BLaER1 treated with 17β-estradiol and CSF1 and Interleukin-3, amounts not matched to agents 10 nM and 100 nM (cell line): Measurements from ENCODE around the gene ACVR1.

Experiments used
- H3K27ac ChIP-seq, 11 experiments: shearing (Covaris generic); formaldehyde crosslinking; 2 replicates each; pipeline ENCODE4 v1.8.1; 2022
- H3K27me3 ChIP-seq, 11 experiments: shearing (Covaris generic); formaldehyde crosslinking; 2 replicates each; pipeline ENCODE4 v1.8.1; 2022
- H3K36me3 ChIP-seq, 11 experiments: shearing (Covaris generic); formaldehyde crosslinking; 2 replicates each; pipeline ENCODE4 v1.8.1; 2022
- H3K4me1 ChIP-seq, 10 experiments: shearing (Covaris generic); formaldehyde crosslinking; 2 replicates each; pipeline ENCODE4 v1.8.1; 2022
- H3K4me2 ChIP-seq, 11 experiments: shearing (Covaris generic); formaldehyde crosslinking; 2 replicates each; pipeline ENCODE4 v1.8.1; 2022
- H3K4me3 ChIP-seq, 10 experiments: shearing (Covaris generic); formaldehyde crosslinking; 2 replicates each; pipeline ENCODE4 v1.8.1; 2022
- H3K9ac ChIP-seq, 11 experiments: shearing (Covaris generic); formaldehyde crosslinking; 2 replicates each; pipeline ENCODE4 v1.8.1; 2022
- H3K9me3 ChIP-seq, 11 experiments: shearing (Covaris generic); formaldehyde crosslinking; replicated peaks in 1 of 11; 2 replicates each; pipeline ENCODE4 v1.8.1; 2022
- H4K20me1 ChIP-seq, 11 experiments: shearing (Covaris generic); formaldehyde crosslinking; 2 replicates each; pipeline ENCODE4 v1.8.1; 2022
- Cebpa-rat ChIP-seq, 11 experiments: shearing (Covaris generic); IDR thresholded peaks; 2 replicates each; pipeline ENCODE4 v1.8.1; 2022

Gene ACVR1

DNA sequence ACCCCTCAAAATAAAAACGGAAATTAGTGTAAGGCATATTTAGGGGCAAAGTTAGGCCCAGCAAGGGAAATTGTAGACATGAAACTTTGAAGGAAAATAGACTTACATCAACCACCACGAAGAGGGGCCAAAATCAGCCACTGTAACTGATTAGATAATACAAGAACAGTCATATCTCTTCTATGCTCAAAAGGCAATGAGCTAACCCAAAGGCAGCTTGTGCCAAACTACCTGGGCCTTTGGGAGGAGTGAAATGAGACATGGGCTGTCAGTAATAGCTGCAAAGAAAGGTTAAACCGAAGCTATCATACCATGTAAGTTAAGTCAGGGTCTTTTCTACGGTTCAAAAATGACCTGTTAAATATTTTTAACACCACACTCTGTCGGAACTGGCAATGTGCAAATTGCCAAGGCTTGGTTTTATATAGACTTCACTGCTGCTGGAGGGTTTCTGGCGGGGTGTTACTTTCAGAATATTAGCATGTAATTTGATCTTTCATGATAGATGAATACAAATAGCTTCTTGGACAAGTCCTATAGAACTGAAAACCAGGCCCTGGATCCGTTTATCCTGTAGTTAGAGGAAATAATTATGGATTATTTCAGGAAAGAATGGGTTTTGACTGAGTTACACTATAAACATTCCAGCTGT lies 69.6 kb downstream of the ACVR1 start:
- Histone ChIP-seq H3K27me3 (no peaks in the 10 kb centered on the region), H3K4me1 (no peaks in the 10 kb centered on the region)
- TF ChIP-seq Cebpa-rat (IDR thresholded peaks at IDR 0.05) = no peak

DNA sequence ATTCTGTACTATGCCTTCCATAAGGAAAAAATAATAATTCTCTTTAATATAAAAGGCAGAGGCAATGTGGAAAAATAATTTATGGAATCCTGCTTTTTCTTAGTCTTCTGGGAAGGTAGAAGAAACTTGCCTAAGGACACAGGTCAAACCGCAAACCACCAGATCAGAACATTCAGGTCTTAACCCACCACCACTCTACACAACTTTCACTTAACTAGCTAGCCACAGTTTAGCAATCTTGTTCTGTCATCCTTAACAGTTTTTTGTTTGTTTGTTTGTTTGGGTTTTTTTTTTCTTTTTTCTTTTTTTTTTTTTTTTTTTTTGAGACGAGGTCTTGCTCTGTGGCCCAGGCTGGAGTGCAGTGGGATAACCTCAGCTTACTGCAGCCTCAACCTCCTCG lies 70.6 kb downstream of the ACVR1 start:
- no peak overlapping the region for H3K4me2 ChIP-seq
- peaks cover 0 to 40% (median 0%) of the 10 kb centered on the region in 11 experiments; a peak in 6 of 22 replicates for H3K36me3 ChIP-seq
- no peaks in the 10 kb centered on the region for H3K4me1 ChIP-seq
- H3K9ac ChIP-seq = no peak overlapping the region
- H3K27me3 ChIP-seq = no peaks in the 10 kb centered on the region
- no peaks in the 10 kb centered on the region; a peak in 1 of 22 replicates for H4K20me1 ChIP-seq
- TF ChIP-seq Cebpa-rat (IDR thresholded peaks at IDR 0.05) = no peak
- H3K4me3 ChIP-seq = no peak overlapping the region
- no peaks in the 10 kb centered on the region for H3K9me3 ChIP-seq
- H3K27ac ChIP-seq = no peak overlapping the region

More for the DNA sequence above, 69.6 kb downstream of the ACVR1 start:
- H4K20me1 ChIP-seq = no peaks in the 10 kb centered on the region; a peak in 1 of 22 replicates
- H3K36me3 ChIP-seq = peaks cover 0 to 47% (median 0%) of the 10 kb centered on the region in 11 experiments; a peak in 6 of 22 replicates
- H3K9me3 ChIP-seq = no peaks in the 10 kb centered on the region
- no peak overlapping the region for H3K27ac ChIP-seq
- no peak overlapping the region for H3K4me3 ChIP-seq
- H3K4me2 ChIP-seq = peak overlapping the region in 2 of 11 experiments; percentile 4 to 9; a peak in 1 of 22 replicates
- no peak overlapping the region for H3K9ac ChIP-seq

GRCh38 chr2:157804355-157804754 lies 71.8 kb downstream of the ACVR1 start:
- H3K4me3 ChIP-seq = no peak overlapping the region
- no peak for TF ChIP-seq Cebpa-rat (IDR thresholded peaks at IDR 0.05)
- no peaks in the 10 kb centered on the region for H3K27me3 ChIP-seq
- no peak overlapping the region for H3K9ac ChIP-seq
- no peak overlapping the region for H3K4me2 ChIP-seq
- H3K4me1 ChIP-seq = no peaks in the 10 kb centered on the region
- peaks cover 0 to 34% (median 0%) of the 10 kb centered on the region in 11 experiments; a peak in 4 of 22 replicates for H3K36me3 ChIP-seq
- no peaks in the 10 kb centered on the region; a peak in 1 of 22 replicates for H4K20me1 ChIP-seq
- no peak overlapping the region for H3K27ac ChIP-seq
- no peaks in the 10 kb centered on the region for H3K9me3 ChIP-seq

GRCh38 chr2:157803952-157804351 lies 72.2 kb downstream of the ACVR1 start:
- TF ChIP-seq Cebpa-rat (IDR thresholded peaks at IDR 0.05) = no peak
- H3K9me3 ChIP-seq = no peaks in the 10 kb centered on the region
- no peaks in the 10 kb centered on the region for H3K4me1 ChIP-seq
- no peak overlapping the region for H3K4me3 ChIP-seq
- no peaks in the 10 kb centered on the region for H3K27me3 ChIP-seq
- H3K4me2 ChIP-seq = no peak overlapping the region
- H3K27ac ChIP-seq = no peak overlapping the region
- peaks cover 0 to 33% (median 0%) of the 10 kb centered on the region in 11 experiments; a peak in 4 of 22 replicates for H3K36me3 ChIP-seq
- H3K9ac ChIP-seq = no peak overlapping the region
- no peaks in the 10 kb centered on the region; a peak in 1 of 22 replicates for H4K20me1 ChIP-seq

DNA sequence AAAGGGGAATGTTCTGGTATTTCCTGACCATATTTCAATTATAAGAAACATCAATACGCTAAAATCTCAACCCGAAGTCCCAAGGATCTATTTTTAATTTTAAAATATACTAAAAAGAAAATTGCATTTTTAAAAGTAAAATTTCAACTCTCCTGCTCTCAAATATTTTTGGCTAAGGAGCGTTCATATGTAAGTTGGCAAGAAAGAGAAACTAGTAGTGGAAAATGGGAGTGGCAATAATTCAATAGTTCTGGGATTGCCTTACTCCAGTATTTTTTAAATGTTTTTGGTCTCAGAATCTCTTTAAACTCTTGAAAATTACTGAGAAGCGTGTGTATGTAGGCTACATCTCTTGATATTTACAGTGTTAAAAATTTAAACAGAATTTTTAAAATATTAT lies 72.7 kb downstream of the ACVR1 start:
- Histone ChIP-seq H3K4me3 (no peak overlapping the region), H3K36me3 (peaks cover 0 to 38% (median 3%) of the 10 kb centered on the region in 11 experiments; a peak in 7 of 22 replicates), H4K20me1 (no peaks in the 10 kb centered on the region; a peak in 1 of 22 replicates), H3K9ac (no peak overlapping the region), H3K4me1 (no peaks in the 10 kb centered on the region), H3K4me2 (no peak overlapping the region), H3K27me3 (no peaks in the 10 kb centered on the region), H3K27ac (no peak overlapping the region), H3K9me3 (no peaks in the 10 kb centered on the region)
- TF ChIP-seq Cebpa-rat (IDR thresholded peaks at IDR 0.05) = no peak

DNA sequence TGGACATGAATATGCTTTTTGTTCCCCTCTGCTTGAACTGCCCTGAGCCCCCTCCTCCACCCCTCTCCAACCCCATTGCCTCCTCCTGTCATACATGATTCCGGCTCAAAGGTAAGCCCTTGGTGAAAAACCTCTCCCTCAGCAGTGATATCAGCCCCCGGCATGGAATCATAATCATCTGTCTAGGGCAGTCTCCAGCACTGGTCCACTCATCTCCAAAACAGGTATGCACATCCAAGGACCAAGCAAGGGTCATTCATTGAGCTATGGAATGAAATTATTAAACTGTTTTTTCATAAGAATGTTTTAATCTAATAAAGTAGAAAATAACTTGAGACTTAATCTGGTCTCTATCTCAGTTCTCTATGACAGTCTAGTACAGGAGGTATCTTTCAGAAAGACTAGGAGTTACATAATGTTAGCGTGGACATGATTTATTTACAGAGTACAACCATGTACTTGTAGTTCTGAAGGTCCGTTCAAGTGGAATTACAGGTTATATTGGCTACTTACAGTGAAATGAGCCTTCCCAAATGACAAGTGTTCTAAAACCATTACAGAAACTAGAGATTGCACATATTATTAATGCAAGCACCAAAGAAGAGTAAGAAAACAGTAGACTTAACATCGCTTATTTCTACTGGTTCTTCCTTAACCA lies 75.2 kb downstream of the ACVR1 start:
- peaks cover 0 to 47% (median 11%) of the 10 kb centered on the region in 11 experiments; a peak in 8 of 22 replicates for H3K36me3 ChIP-seq
- no peaks in the 10 kb centered on the region for H3K27me3 ChIP-seq
- no peaks in the 10 kb centered on the region; a peak in 1 of 22 replicates for H4K20me1 ChIP-seq
- H3K9me3 ChIP-seq = no peaks in the 10 kb centered on the region
- H3K4me3 ChIP-seq = no peak overlapping the region
- H3K9ac ChIP-seq = no peak overlapping the region
- no peaks in the 10 kb centered on the region for H3K4me1 ChIP-seq
- TF ChIP-seq Cebpa-rat (IDR thresholded peaks at IDR 0.05) = no peak
- H3K27ac ChIP-seq = no peak overlapping the region
- H3K4me2 ChIP-seq = no peak overlapping the region

GRCh38 chr2:157793053-157793612 lies 83.0 kb downstream of the ACVR1 start:
- no peak overlapping the region for H3K9ac ChIP-seq
- H4K20me1 ChIP-seq = 0 out of 22 replicates have a peak, but pooled peaks cover 0 to 4% (median 0%) of the 10 kb centered on the region in 11 experiments
- H3K4me1 ChIP-seq = no peaks in the 10 kb centered on the region
- peaks cover 0 to 68% (median 5%) of the 10 kb centered on the region in 11 experiments; a peak in 7 of 22 replicates for H3K36me3 ChIP-seq
- no peaks in the 10 kb centered on the region for H3K9me3 ChIP-seq
- no peak overlapping the region for H3K27ac ChIP-seq
- TF ChIP-seq Cebpa-rat (IDR thresholded peaks at IDR 0.05) = no peak
- H3K4me3 ChIP-seq = no peak overlapping the region
- no peak overlapping the region for H3K4me2 ChIP-seq
- H3K27me3 ChIP-seq = no peaks in the 10 kb centered on the region

GRCh38 chr2:157792335-157793052 lies 83.6 kb downstream of the ACVR1 start:
- Histone ChIP-seq H3K4me2 (no peak overlapping the region), H3K27me3 (no peaks in the 10 kb centered on the region)
- no peak for TF ChIP-seq Cebpa-rat (IDR thresholded peaks at IDR 0.05)

DNA sequence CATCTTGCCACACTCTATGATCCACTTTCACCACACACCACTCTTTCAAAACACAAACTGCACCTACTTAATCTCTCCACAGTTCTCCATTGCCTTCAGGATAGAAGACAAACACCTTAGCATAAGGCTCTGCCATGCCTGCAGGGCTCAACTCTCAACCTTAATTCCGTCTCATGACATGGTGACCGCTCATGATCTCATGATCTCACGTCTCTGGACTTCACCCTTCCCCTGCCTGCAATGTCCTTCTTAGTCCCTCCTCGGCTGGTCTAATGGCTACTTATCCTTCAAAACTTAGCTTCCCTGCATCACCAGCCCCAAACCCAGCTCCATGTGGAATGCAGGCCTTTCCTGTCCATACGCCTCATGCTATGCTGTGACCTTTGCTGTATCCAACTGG lies 85.3 kb downstream of the ACVR1 start:
- no peak overlapping the region for H3K4me3 ChIP-seq
- no peak for TF ChIP-seq Cebpa-rat (IDR thresholded peaks at IDR 0.05)
- H3K4me2 ChIP-seq = no peak overlapping the region
- no peaks in the 10 kb centered on the region for H3K9me3 ChIP-seq
- H3K9ac ChIP-seq = no peak overlapping the region
- H3K4me1 ChIP-seq = no peaks in the 10 kb centered on the region
- H3K27me3 ChIP-seq = no peaks in the 10 kb centered on the region
- H3K27ac ChIP-seq = no peak overlapping the region
- 0 out of 22 replicates have a peak, but pooled peaks cover 0 to 6% (median 0%) of the 10 kb centered on the region in 11 experiments for H4K20me1 ChIP-seq
- peaks cover 0 to 68% (median 0%) of the 10 kb centered on the region in 11 experiments; a peak in 4 of 22 replicates for H3K36me3 ChIP-seq

More at GRCh38 chr2:157792335-157793052, 83.6 kb downstream of the ACVR1 start:
- no peak overlapping the region for H3K4me3 ChIP-seq
- H3K4me1 ChIP-seq = no peaks in the 10 kb centered on the region
- H3K9ac ChIP-seq = no peak overlapping the region
- 0 out of 22 replicates have a peak, but pooled peaks cover 0 to 6% (median 0%) of the 10 kb centered on the region in 11 experiments for H4K20me1 ChIP-seq
- H3K36me3 ChIP-seq = peaks cover 0 to 68% (median 0%) of the 10 kb centered on the region in 11 experiments; a peak in 6 of 22 replicates
- H3K27ac ChIP-seq = no peak overlapping the region
- no peaks in the 10 kb centered on the region for H3K9me3 ChIP-seq
